ENCODE results near the gene WDR64. TPM values are rescaled to one million over a fixed set of nuclear protein-coding genes. Genes with fewer than 3 reads are reported as not detected.

The WDR64 gene
- total and polyA plus RNA-seq, 3 donors from 2014 or later = 4.3 to 7.1 (median 5.5) TPM

- Histone ChIP-seq H3K27me3 (no peaks in the 10 kb centered on the region), H3K9me3 (no peaks in the 10 kb centered on the region), H3K27ac (no peak overlapping the region), H3K4me1 (peaks cover 11% of the 10 kb centered on the region), H3K36me3 (ENCODE audit: low read depth, missing control alignments) (no peaks in the 10 kb centered on the region), H3K4me3 (no peak overlapping the region)
- TF ChIP-seq CTCF (IDR thresholded peaks at IDR 0.05) = no peak
- TF ChIP-seq POLR2A (IDR thresholded peaks at IDR 0.05) = no peak
- 37 to 69% methylated on average over 1 of the region's 1 CpG for WGBS, 2 donors
- no peak for DNase-seq
- intact Hi-C loops (cut with DNase I; ENCODE audit: low total_unique reads) = no loop called here
Observed at GRCh38 chr1:241636291-241636690, 15.8 kb upstream of the WDR64 start.

- intact Hi-C loops (cut with DNase I; ENCODE audit: low total_unique reads) = no loop called here
- TF ChIP-seq CTCF (IDR thresholded peaks at IDR 0.05) (no peak), POLR2A (IDR thresholded peaks at IDR 0.05) (no peak)
- Histone ChIP-seq H3K4me1 (peaks cover 11% of the 10 kb centered on the region), H3K4me3 (no peak overlapping the region), H3K9me3 (no peaks in the 10 kb centered on the region), H3K27me3 (no peaks in the 10 kb centered on the region), H3K27ac (no peak overlapping the region), H3K36me3 (ENCODE audit: low read depth, missing control alignments) (no peaks in the 10 kb centered on the region)
- no peak for DNase-seq
Observed at GRCh38 chr1:241637046-241637590, 15.0 kb upstream of the WDR64 start.

GRCh38 chr1:241637604-241638003 is 14.5 kb upstream of the WDR64 start:
- Histone ChIP-seq H3K27me3 (no peaks in the 10 kb centered on the region), H3K4me3 (no peak overlapping the region), H3K4me1 (peaks cover 11% of the 10 kb centered on the region), H3K36me3 (ENCODE audit: low read depth, missing control alignments) (no peaks in the 10 kb centered on the region), H3K27ac (no peak overlapping the region), H3K9me3 (no peaks in the 10 kb centered on the region)
- TF ChIP-seq CTCF (IDR thresholded peaks at IDR 0.05) = no peak
- TF ChIP-seq POLR2A (IDR thresholded peaks at IDR 0.05) = no peak
- 53 to 65% methylated on average over 4 of the region's 4 CpGs for WGBS, 2 donors
- intact Hi-C loops (cut with DNase I; ENCODE audit: low total_unique reads) = no loop called here
- no peak for DNase-seq

- intact Hi-C loops (cut with DNase I; ENCODE audit: low total_unique reads) = no loop called here
- 39 to 44% methylated on average over 5 of the region's 5 CpGs for WGBS, 2 donors
- DNase-seq = no peak
- Histone ChIP-seq H3K4me1 (peaks cover 11% of the 10 kb centered on the region), H3K36me3 (ENCODE audit: low read depth, missing control alignments) (no peaks in the 10 kb centered on the region), H3K27me3 (no peaks in the 10 kb centered on the region), H3K27ac (no peak overlapping the region), H3K4me3 (no peak overlapping the region), H3K9me3 (no peaks in the 10 kb centered on the region)
- TF ChIP-seq CTCF (IDR thresholded peaks at IDR 0.05) (no peak), POLR2A (IDR thresholded peaks at IDR 0.05) (no peak)
Observed at GRCh38 chr1:241638099-241638682, 13.9 kb upstream of the WDR64 start.

Measured in testis (tissue), 3 donors.